Measurements from ENCODE around the gene KRT84. TPM values are rescaled to one million over a fixed set of nuclear protein-coding genes. Genes with fewer than 3 reads are reported as not detected.
A peak's percentile ranks its signal among the peaks of the same experiment; 100 is the strongest.

Gene KRT84, protein sequence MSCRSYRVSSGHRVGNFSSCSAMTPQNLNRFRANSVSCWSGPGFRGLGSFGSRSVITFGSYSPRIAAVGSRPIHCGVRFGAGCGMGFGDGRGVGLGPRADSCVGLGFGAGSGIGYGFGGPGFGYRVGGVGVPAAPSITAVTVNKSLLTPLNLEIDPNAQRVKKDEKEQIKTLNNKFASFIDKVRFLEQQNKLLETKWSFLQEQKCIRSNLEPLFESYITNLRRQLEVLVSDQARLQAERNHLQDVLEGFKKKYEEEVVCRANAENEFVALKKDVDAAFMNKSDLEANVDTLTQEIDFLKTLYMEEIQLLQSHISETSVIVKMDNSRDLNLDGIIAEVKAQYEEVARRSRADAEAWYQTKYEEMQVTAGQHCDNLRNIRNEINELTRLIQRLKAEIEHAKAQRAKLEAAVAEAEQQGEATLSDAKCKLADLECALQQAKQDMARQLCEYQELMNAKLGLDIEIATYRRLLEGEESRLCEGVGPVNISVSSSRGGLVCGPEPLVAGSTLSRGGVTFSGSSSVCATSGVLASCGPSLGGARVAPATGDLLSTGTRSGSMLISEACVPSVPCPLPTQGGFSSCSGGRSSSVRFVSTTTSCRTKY
- total RNA-seq (2021) (not detected in 2 replicates), Bru-seq, nascent RNA (not detected), BruChase-seq, experiment 1, labeled RNA remaining after a 2-hour chase (not detected), BruChase-seq, experiment 2, labeled RNA remaining after a 6-hour chase (not detected)
- long read RNA-seq = 0 reads

DNA sequence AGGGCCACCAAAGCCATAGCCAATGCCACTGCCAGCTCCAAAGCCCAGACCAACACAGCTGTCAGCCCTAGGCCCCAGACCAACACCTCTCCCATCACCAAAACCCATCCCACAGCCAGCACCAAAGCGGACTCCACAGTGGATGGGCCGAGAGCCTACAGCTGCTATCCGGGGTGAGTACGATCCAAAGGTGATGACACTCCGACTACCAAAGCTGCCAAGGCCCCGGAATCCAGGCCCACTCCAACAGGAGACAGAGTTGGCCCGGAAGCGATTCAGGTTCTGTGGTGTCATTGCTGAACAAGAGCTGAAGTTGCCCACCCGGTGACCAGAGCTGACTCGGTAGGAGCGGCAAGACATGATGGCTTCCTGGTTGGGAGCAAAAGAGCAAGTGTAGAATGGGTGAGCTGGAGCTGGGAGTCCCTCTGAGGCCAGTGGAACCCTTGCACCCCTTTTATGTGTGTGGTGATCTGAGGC lies at the start of gene KRT84:
KRT84 (minus strand) TSS at position 427 of the 477 bp plus-strand sequence; CDS start at position 360, 67 bp downstream.
- DNase-seq (ENCODE audit: low spot score) = no peak
- Histone ChIP-seq H3K9me3 (ENCODE audit: low read depth, low read length, poor library complexity, severe bottlenecking) (no peaks in the 10 kb centered on the region), H3K36me3 (ENCODE audit: insufficient read depth, low read length, poor library complexity, severe bottlenecking) (no peaks in the 10 kb centered on the region), H3K27me3 (replicated peaks; ENCODE audit: insufficient read depth, low read depth, low read length, poor library complexity) (peaks cover 11% of the 10 kb centered on the region), H3K4me3 (ENCODE audit: low read depth, low read length, poor library complexity, severe bottlenecking) (no peak within 1 kb of the TSS), H3K27ac (ENCODE audit: low read depth, low read length, poor library complexity, severe bottlenecking) (no peak within 1 kb of the TSS), H3K4me1 (ENCODE audit: insufficient read depth, low read length, poor library complexity, severe bottlenecking) (no peaks in the 10 kb centered on the region)
- no TSS peak for BruUV-seq (replicated peaks)
- POLR2A ChIA-PET (ENCODE audit: low non-redundant PET) = no interaction called here
- intact Hi-C loops (cut with micrococcal nuclease; ENCODE audit: unreplicated experiment) = no loop called here
- TF ChIP-seq, protein P1, sequence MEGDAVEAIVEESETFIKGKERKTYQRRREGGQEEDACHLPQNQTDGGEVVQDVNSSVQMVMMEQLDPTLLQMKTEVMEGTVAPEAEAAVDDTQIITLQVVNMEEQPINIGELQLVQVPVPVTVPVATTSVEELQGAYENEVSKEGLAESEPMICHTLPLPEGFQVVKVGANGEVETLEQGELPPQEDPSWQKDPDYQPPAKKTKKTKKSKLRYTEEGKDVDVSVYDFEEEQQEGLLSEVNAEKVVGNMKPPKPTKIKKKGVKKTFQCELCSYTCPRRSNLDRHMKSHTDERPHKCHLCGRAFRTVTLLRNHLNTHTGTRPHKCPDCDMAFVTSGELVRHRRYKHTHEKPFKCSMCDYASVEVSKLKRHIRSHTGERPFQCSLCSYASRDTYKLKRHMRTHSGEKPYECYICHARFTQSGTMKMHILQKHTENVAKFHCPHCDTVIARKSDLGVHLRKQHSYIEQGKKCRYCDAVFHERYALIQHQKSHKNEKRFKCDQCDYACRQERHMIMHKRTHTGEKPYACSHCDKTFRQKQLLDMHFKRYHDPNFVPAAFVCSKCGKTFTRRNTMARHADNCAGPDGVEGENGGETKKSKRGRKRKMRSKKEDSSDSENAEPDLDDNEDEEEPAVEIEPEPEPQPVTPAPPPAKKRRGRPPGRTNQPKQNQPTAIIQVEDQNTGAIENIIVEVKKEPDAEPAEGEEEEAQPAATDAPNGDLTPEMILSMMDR (conservative IDR thresholded peaks at IDR 0.05; ENCODE audit: low read depth, low read length) = no peak
- TF ChIP-seq EZH2 (IDR thresholded peaks at IDR 0.05; ENCODE audit: borderline replicate concordance, low read depth, low read length, poor library complexity, severe bottlenecking) = no peak
- CTCF ChIA-PET = no interaction called here

DNA sequence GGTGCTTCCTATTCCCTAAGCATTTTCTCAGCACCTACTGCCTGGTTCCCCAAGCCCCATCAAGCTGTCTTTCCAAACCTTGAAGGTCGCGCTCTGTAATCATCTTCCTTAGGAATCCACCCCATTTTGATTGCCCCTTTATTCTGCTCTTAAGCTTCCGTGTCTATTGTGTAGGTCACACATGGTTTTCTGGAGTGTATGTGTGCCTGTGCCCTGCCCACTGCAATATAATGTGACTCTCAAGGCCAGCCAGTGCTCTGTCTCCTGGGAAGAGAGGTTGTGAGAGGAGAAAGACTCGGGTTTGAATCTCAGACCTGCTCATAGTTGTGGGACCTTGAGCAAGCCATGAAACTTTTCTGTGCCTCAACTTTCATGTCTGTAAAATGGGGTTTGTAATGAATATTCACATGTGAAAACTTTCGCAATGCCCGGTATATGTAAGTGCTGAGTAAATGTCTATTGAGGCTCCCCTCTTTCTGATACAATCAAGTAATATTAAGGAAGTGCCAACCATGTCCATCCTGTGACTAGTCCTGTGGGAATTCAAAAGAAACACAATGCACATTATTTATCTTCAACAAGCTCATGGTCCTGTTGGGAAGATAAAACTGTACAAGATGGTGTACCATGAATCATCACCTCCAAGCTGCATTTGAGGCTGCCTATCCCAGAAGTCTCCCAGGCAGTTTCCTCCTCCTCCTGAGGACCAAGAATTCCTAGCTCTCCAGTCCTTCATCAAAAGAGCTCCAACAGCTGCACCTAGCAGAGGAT lies 49.5 kb upstream of the KRT84 start:
- ChIA-PET POLR2A (ENCODE audit: low non-redundant PET) (no interaction called here), CTCF (no interaction called here)
- Histone ChIP-seq H3K9me3 (ENCODE audit: low read depth, low read length, poor library complexity, severe bottlenecking) (no peaks in the 10 kb centered on the region), H3K4me1 (ENCODE audit: insufficient read depth, low read length, poor library complexity, severe bottlenecking) (no peaks in the 10 kb centered on the region), H3K27me3 (replicated peaks; ENCODE audit: insufficient read depth, low read depth, low read length, poor library complexity) (peaks cover 29% of the 10 kb centered on the region), H3K4me3 (ENCODE audit: low read depth, low read length, poor library complexity, severe bottlenecking) (no peak overlapping the region), H3K36me3 (ENCODE audit: insufficient read depth, low read length, poor library complexity, severe bottlenecking) (no peaks in the 10 kb centered on the region), H3K27ac (ENCODE audit: low read depth, low read length, poor library complexity, severe bottlenecking) (no peak overlapping the region)
- intact Hi-C loops (cut with micrococcal nuclease; ENCODE audit: unreplicated experiment) = no loop called here
- TF ChIP-seq EZH2 (IDR thresholded peaks at IDR 0.05; ENCODE audit: borderline replicate concordance, low read depth, low read length, poor library complexity, severe bottlenecking) = no peak
- TF ChIP-seq, protein P1 (conservative IDR thresholded peaks at IDR 0.05; ENCODE audit: low read depth, low read length) = no peak
- DNase-seq (ENCODE audit: low spot score) = no peak
- BruUV-seq (replicated peaks) = no TSS peak

DNA sequence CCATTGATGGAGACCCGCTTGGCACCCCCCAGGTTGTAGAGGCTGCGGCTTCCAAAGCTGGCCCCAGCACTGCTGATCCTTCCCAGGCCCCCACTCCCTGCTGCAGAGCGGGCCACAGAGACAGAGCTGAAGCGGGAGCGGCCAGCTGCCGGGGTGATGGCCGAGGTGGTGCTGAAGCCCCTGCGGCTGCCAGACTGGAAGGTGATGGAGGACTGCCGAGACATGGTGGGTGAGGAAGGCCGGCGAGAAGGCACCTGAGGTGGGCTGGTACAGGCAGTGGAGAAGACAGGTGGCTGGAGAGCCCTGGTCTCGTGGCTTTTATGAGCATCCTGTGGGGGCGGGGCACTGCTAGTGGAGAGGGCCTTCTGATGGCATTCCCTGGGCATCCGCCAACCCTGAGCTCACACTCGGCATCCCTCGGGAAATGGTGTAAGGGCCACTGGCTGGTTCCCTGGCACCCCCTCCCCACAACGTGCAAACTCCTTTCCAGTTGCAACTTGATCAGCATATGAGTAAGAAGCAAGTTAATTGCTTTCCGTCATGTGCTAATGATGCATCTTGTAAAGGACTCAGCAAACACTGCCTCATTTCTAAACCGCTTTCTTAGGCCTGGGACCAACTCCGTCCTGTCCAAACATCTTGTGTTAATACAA lies 48.8 kb upstream of the KRT84 start, which contains the start of gene KRT75:
KRT75 (minus strand) TSS at position 291 of the 653 bp plus-strand sequence; CDS start at position 224, 67 bp downstream.
- CTCF ChIA-PET = no interaction called here
- H3K4me1 ChIP-seq (ENCODE audit: insufficient read depth, low read length, poor library complexity, severe bottlenecking) = no peaks in the 10 kb centered on the region
- no TSS peak for BruUV-seq (replicated peaks)
- H3K27ac ChIP-seq (ENCODE audit: low read depth, low read length, poor library complexity, severe bottlenecking) = no peak within 1 kb of the TSS
- POLR2A ChIA-PET (ENCODE audit: low non-redundant PET) = no interaction called here
- no peaks in the 10 kb centered on the region for H3K36me3 ChIP-seq (ENCODE audit: insufficient read depth, low read length, poor library complexity, severe bottlenecking)
- peak; percentile 10 for DNase-seq (ENCODE audit: low spot score)
- H3K27me3 ChIP-seq (replicated peaks; ENCODE audit: insufficient read depth, low read depth, low read length, poor library complexity) = peaks cover 36% of the 10 kb centered on the region
- no peak within 1 kb of the TSS for H3K4me3 ChIP-seq (ENCODE audit: low read depth, low read length, poor library complexity, severe bottlenecking)
- intact Hi-C loops (cut with micrococcal nuclease; ENCODE audit: unreplicated experiment) = no loop called here
- H3K9me3 ChIP-seq (ENCODE audit: low read depth, low read length, poor library complexity, severe bottlenecking) = no peaks in the 10 kb centered on the region
- TF ChIP-seq, protein P1 (conservative IDR thresholded peaks at IDR 0.05; ENCODE audit: low read depth, low read length) = no peak
- TF ChIP-seq EZH2 (IDR thresholded peaks at IDR 0.05; ENCODE audit: borderline replicate concordance, low read depth, low read length, poor library complexity, severe bottlenecking) = no peak

Data from A673 (cell line).